CD14-positive monocyte (primary cell): Measurements from ENCODE around the gene ADK. TPM values are rescaled to one million over a fixed set of nuclear protein-coding genes. Genes with fewer than 3 reads are reported as not detected.

ENCODE experiments used
- DNase-seq, 3 donors: peaks; one replicate each; pipeline ENCODE4 v3.0.0-alpha.2; 2011 to 2022
- H2AFZ ChIP-seq: 2 replicates; pipeline ENCODE4 v1.6.0; 2012; ENCODE audit warnings: mild to moderate bottlenecking, low read depth, low read length, inconsistent platforms; ENCODE audit not compliant: insufficient read depth, poor library complexity, severe bottlenecking
- H3K27ac ChIP-seq, 2 donors: 1 replicate in 1 of 2; 2 replicates in 1 of 2; pipeline ENCODE4 v1.5.1; 2012 to 2013; ENCODE audit warnings: low read length in 2 of 2, control low read depth in 1 of 2, inconsistent platforms in 1 of 2, low read depth in 1 of 2, mild to moderate bottlenecking in 1 of 2
- H3K27me3 ChIP-seq, 2 donors: one replicate each; pipeline versions ENCODE4 v1.6.0 to v1.6.1; 2011 to 2013; ENCODE audit warnings: low read length in 2 of 2; ENCODE audit not compliant: control insufficient read depth in 2 of 2, insufficient read depth in 2 of 2
- H3K36me3 ChIP-seq, 2 donors: replicated peaks in 1 of 2; 1 replicate in 1 of 2; 2 replicates in 1 of 2; pipeline versions ENCODE4 v1.5.1 to v1.6.1; 2012 to 2013; ENCODE audit warnings: low read length in 2 of 2, control low read depth in 1 of 2, inconsistent platforms in 1 of 2, mild to moderate bottlenecking in 1 of 2; ENCODE audit not compliant: insufficient read depth in 2 of 2, control insufficient read depth in 1 of 2
- H3K4me1 ChIP-seq, 2 donors: 1 replicate in 1 of 2; 2 replicates in 1 of 2; pipeline versions ENCODE4 v1.5.1 to v1.6.1; 2012 to 2013; ENCODE audit warnings: low read length in 2 of 2, control low read depth in 1 of 2, inconsistent platforms in 1 of 2, mild to moderate bottlenecking in 1 of 2, moderate library complexity in 1 of 2; ENCODE audit not compliant: insufficient read depth in 2 of 2, control insufficient read depth in 1 of 2
- H3K4me2 ChIP-seq: replicated peaks from 2 replicates; pipeline ENCODE3; 2012; ENCODE audit warnings: low read length, moderate library complexity, mild to moderate bottlenecking; ENCODE audit not compliant: poor library complexity, severe bottlenecking; ENCODE audit errors: extremely low read depth
- H3K4me3 ChIP-seq, 3 experiments: fragments of 200-600 bp in 1 of 3; sonication (generic) in 1 of 3; replicated peaks in 1 of 3; 1 replicate in 2 of 3; 2 replicates in 1 of 3; pipeline ENCODE4 v1.5.1; 2011 to 2013; ENCODE audit warnings: low read length in 3 of 3, mild to moderate bottlenecking in 3 of 3, control low read depth in 2 of 3, low read depth in 2 of 3, inconsistent platforms in 1 of 3, moderate library complexity in 1 of 3
- H3K79me2 ChIP-seq: 2 replicates; pipeline ENCODE4 v1.6.0; 2012; ENCODE audit warnings: mild to moderate bottlenecking, control low read depth, inconsistent platforms, low read length, moderate library complexity; ENCODE audit not compliant: insufficient read depth
- H3K9ac ChIP-seq: 2 replicates; pipeline ENCODE4 v1.6.0; 2017; ENCODE audit warnings: low read length, mild to moderate bottlenecking; ENCODE audit not compliant: insufficient read depth, poor library complexity, severe bottlenecking
- H3K9me3 ChIP-seq, 2 donors: replicated peaks in 1 of 2; 1 replicate in 1 of 2; 2 replicates in 1 of 2; pipeline versions ENCODE4 v1.5.1 to v1.6.1; 2012 to 2013; ENCODE audit warnings: low read length in 2 of 2, control low read depth in 1 of 2; ENCODE audit not compliant: control insufficient read depth in 1 of 2, insufficient read depth in 1 of 2
- H4K20me1 ChIP-seq: 2 replicates; pipeline ENCODE4 v1.6.0; 2012; ENCODE audit warnings: mild to moderate bottlenecking, low read length, control low read depth, moderate library complexity; ENCODE audit not compliant: insufficient read depth
- H3K27ac Mint-ChIP-seq, 7 donors: one replicate each; pipeline ENCODE4 v1.8.0; 2020; ENCODE audit warnings: mild to moderate bottlenecking in 7 of 7, mixed read lengths in 7 of 7, moderate library complexity in 6 of 7, inconsistent platforms in 2 of 7
- H3K27me3 Mint-ChIP-seq, 3 donors: one replicate each; pipeline ENCODE4 v1.8.0; 2021 to 2022; ENCODE audit warnings: low read depth in 3 of 3, mild to moderate bottlenecking in 3 of 3, mixed read lengths in 3 of 3, moderate library complexity in 3 of 3, inconsistent platforms in 1 of 3
- H3K36me3 Mint-ChIP-seq, 2 donors: one replicate each; pipeline ENCODE4 v1.8.0; 2020; ENCODE audit warnings: mixed read lengths in 2 of 2, inconsistent platforms in 1 of 2, mild to moderate bottlenecking in 1 of 2
- H3K4me1 Mint-ChIP-seq: one replicate; pipeline ENCODE4 v1.8.0; 2020; ENCODE audit warnings: mild to moderate bottlenecking, mixed read lengths
- H3K4me3 Mint-ChIP-seq, 2 donors: one replicate each; pipeline ENCODE4 v1.8.0; 2020; ENCODE audit warnings: mild to moderate bottlenecking in 2 of 2, mixed read lengths in 2 of 2, moderate library complexity in 1 of 2
- H3K9me3 Mint-ChIP-seq, 7 donors: one replicate each; pipeline ENCODE4 v1.8.0; 2020 to 2022; ENCODE audit warnings: mixed read lengths in 7 of 7, mild to moderate bottlenecking in 6 of 7, moderate library complexity in 6 of 7, inconsistent platforms in 2 of 7
- WGBS: methylation state at CpG from one replicate; pipeline ENCODE4 v1.1.5; 2013; ENCODE audit warnings: missing lambda C conversion rate; ENCODE audit not compliant: insufficient coverage; 5-methylcytosine and 5-hydroxymethylcytosine counted together
- intact Hi-C, 2 donors: fragments of 100-400 bp; cut with micrococcal nuclease; formaldehyde crosslinking; loops; one replicate each; pipeline versions ENCODE4 v1.15.0 to v1.15.1; 2023
- polyA plus RNA-seq, 3 donors: library from polyadenylated mRNA; depleted of rRNA in 1 of 3; unstranded in 2 of 3; stranded (reverse) in 1 of 3; fragments of 300-500 nt in 2 of 3; fragments of >200 nt in 1 of 3; fragmentation: Illumina TruSeq in 2 of 3; gene quantifications; 1 replicate in 2 of 3; 2 replicates in 1 of 3; pipeline ENCODE4 v1.2.3, GENCODE V29; 2012 to 2021
- TF ChIP-seq, protein P1 (sequence below): fragments of 200-600 bp; IDR thresholded peaks from one replicate; pipeline ENCODE4 v1.8.0; 2022; ENCODE audit warnings: antibody characterized with exemption, mild to moderate bottlenecking

The ADK gene
- polyA plus RNA-seq, 3 donors: 6.4 to 38.2 (median 35.7) TPM

DNA sequence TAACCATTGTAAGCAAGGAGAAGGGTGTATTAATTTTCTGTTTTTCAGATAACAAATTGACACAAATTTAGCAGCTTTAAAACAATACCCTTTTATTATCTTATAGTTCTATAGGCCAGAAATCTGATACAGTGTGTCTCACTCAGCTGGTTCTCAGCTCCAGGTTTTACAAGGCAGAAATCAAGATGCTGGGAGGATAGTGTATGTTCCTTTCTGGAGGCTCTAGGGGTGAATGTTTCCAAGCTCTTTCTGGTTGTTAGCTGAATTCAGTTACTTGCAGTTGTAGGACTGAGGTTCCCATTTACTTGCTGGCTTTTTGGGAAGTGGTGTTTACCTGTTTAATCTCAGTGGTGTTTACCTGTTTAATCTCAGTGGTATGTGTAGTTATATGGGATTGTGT is 125.4 kb downstream of the ADK start:
- Mint-ChIP-seq H3K27me3 (peaks cover 0 to 6% (median 1%) of the 10 kb centered on the region in 3 donors), H3K36me3 (peaks cover 2 to 3% of the 10 kb centered on the region in 2 donors), H3K4me3 (no peak overlapping the region), H3K27ac (no peak overlapping the region), H3K9me3 (peaks cover 0 to 2% (median 0%) of the 10 kb centered on the region in 7 donors), H3K4me1 (peaks cover 2% of the 10 kb centered on the region)
- no peaks in the 10 kb centered on the region for H3K27me3 ChIP-seq
- H3K9me3 ChIP-seq: no peaks in the 10 kb centered on the region
- TF ChIP-seq, protein P1, sequence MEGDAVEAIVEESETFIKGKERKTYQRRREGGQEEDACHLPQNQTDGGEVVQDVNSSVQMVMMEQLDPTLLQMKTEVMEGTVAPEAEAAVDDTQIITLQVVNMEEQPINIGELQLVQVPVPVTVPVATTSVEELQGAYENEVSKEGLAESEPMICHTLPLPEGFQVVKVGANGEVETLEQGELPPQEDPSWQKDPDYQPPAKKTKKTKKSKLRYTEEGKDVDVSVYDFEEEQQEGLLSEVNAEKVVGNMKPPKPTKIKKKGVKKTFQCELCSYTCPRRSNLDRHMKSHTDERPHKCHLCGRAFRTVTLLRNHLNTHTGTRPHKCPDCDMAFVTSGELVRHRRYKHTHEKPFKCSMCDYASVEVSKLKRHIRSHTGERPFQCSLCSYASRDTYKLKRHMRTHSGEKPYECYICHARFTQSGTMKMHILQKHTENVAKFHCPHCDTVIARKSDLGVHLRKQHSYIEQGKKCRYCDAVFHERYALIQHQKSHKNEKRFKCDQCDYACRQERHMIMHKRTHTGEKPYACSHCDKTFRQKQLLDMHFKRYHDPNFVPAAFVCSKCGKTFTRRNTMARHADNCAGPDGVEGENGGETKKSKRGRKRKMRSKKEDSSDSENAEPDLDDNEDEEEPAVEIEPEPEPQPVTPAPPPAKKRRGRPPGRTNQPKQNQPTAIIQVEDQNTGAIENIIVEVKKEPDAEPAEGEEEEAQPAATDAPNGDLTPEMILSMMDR: no peak
- no peak overlapping the region for H3K27ac ChIP-seq
- intact Hi-C loops: no loop called here
- no peaks in the 10 kb centered on the region for H3K4me1 ChIP-seq
- no peak overlapping the region for H3K4me3 ChIP-seq
- no peak overlapping the region for H3K4me2 ChIP-seq
- H3K79me2 ChIP-seq: no peaks in the 10 kb centered on the region
- no peaks in the 10 kb centered on the region for H4K20me1 ChIP-seq
- no peak overlapping the region for H2AFZ ChIP-seq
- no peak for DNase-seq
- H3K9ac ChIP-seq: no peak overlapping the region
- no peaks in the 10 kb centered on the region for H3K36me3 ChIP-seq

DNA sequence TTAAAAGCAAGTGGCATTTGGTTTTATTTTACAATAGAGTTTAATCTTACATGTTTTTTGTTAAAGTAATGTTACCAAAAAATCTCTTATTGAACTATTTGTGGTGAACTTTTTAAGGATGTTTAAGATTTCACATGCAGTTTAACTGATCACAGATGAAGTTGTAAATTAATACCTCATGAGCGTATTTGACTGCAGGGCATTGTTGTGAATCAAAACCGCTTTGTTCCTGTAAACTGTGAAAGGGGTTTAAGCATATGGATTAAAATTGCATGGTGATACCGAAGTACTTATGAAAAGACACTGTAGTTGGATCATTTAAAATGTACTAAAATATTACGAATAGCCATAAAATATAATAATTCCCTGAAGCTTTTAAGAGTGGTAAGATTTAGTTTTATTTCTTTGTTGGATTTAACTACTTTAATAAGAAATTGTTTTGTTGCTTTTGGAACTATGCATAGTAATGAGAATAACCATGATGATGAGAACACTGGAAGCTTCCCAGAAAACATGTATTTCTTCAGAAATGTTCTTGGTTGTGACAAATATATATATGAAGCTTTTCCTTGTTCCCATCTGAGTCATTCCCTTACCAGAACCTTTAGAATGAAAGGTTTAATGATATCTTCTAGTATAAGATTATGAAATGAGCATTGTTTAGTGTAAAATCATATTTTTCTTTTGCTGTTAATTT is 131.3 kb downstream of the ADK start:
- Histone ChIP-seq H3K27ac (no peak overlapping the region), H4K20me1 (no peaks in the 10 kb centered on the region), H3K4me1 (no peaks in the 10 kb centered on the region), H3K27me3 (no peaks in the 10 kb centered on the region), H3K79me2 (no peaks in the 10 kb centered on the region), H3K4me3 (no peak overlapping the region), H3K9ac (no peak overlapping the region), H3K9me3 (peaks cover 10% of the 10 kb centered on the region in 2 donors), H3K4me2 (no peak overlapping the region), H2AFZ (no peak overlapping the region), H3K36me3 (no peaks in the 10 kb centered on the region)
- no peak overlapping the region for H3K4me3 Mint-ChIP-seq
- H3K4me1 Mint-ChIP-seq: peaks cover 2% of the 10 kb centered on the region
- no CpG with 5 or more reads among the region's 4 CpGs for WGBS
- TF ChIP-seq, protein P1: no peak
- intact Hi-C loops: no loop called here
- peaks cover 0 to 4% (median 0%) of the 10 kb centered on the region in 3 donors for H3K27me3 Mint-ChIP-seq
- DNase-seq: no peak
- H3K36me3 Mint-ChIP-seq: peaks cover 5 to 17% of the 10 kb centered on the region in 2 donors
- no peak overlapping the region for H3K27ac Mint-ChIP-seq
- H3K9me3 Mint-ChIP-seq: peaks cover 7 to 22% (median 13%) of the 10 kb centered on the region in 7 donors
